Endothelial cell (in vitro differentiated cells): ENCODE data around the gene ABCA10. TPM values are rescaled to one million over a fixed set of nuclear protein-coding genes. Genes with fewer than 3 reads are reported as not detected.

Experiments
- DNase-seq: peaks from one replicate; pipeline ENCODE4 v3.0.0; 2021; ENCODE audit warnings: low spot score
- H3K27ac Mint-ChIP-seq: one replicate; pipeline ENCODE4 v1.8.0; 2021; ENCODE audit warnings: mixed read lengths, inconsistent platforms; ENCODE audit not compliant: unreplicated experiment
- H3K27me3 Mint-ChIP-seq: one replicate; pipeline ENCODE4 v1.8.0; 2021; ENCODE audit warnings: mild to moderate bottlenecking, moderate library complexity, mixed read lengths, inconsistent platforms; ENCODE audit not compliant: unreplicated experiment
- H3K36me3 Mint-ChIP-seq: one replicate; pipeline ENCODE4 v1.8.0; 2021; ENCODE audit warnings: mild to moderate bottlenecking, low read depth, mixed read lengths, inconsistent platforms; ENCODE audit not compliant: unreplicated experiment
- H3K4me1 Mint-ChIP-seq: one replicate; pipeline ENCODE4 v1.8.0; 2021; ENCODE audit warnings: mild to moderate bottlenecking, mixed read lengths, inconsistent platforms; ENCODE audit not compliant: unreplicated experiment
- H3K4me3 Mint-ChIP-seq: one replicate; pipeline ENCODE4 v1.8.0; 2021; ENCODE audit warnings: mild to moderate bottlenecking, mixed read lengths, inconsistent platforms; ENCODE audit not compliant: unreplicated experiment
- H3K9me3 Mint-ChIP-seq: one replicate; pipeline ENCODE4 v1.8.0; 2021; ENCODE audit warnings: mixed read lengths, inconsistent platforms; ENCODE audit not compliant: unreplicated experiment
- CTCF ChIP-seq: fragments of 200-600 bp; sonication (generic); IDR thresholded peaks from one replicate; pipeline ENCODE4 v1.5.0; 2021; ENCODE audit warnings: antibody characterized with exemption; ENCODE audit not compliant: unreplicated experiment
- total RNA-seq: library from RNA; stranded (reverse); fragmentation: NEBNext Ultra II Directional; extraction: Animal tissue kit (Norgen Biotek cat#: 25700); gene quantifications from one replicate; pipeline ENCODE4 v1.2.1, GENCODE V29; 2021; ENCODE audit not compliant: unreplicated experiment

Gene ABCA10
- total RNA-seq, 1 donor from 2014 or later: 0.90 TPM

DNA sequence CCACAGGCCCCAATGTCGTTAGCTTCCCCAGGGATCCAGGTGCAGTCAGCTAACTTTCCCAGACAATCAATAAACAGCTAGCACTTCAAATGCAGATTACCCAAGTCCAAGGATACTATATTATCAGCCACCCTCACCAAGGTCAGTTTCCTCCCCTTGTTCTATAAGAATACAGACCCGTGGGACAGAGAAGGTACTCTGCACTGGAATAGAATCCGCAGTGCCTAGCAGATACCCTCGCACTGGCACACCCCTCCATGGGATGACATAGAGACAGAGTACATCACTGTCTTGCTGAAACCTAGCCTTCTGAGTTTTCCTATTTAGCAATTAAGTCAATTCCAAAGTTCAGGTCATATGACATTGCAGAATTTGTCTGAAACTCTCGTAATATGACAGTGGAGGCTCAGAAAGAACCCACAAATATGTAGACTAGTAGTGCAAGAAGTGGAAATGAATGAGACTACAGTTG lies 40.0 kb upstream of the ABCA10 start:
- Mint-ChIP-seq H3K27me3 (no peaks in the 10 kb centered on the region), H3K9me3 (no peaks in the 10 kb centered on the region), H3K4me3 (no peak overlapping the region), H3K27ac (no peak overlapping the region), H3K4me1 (no peaks in the 10 kb centered on the region), H3K36me3 (no peaks in the 10 kb centered on the region)
- no peak for DNase-seq
- TF ChIP-seq CTCF: no peak

GRCh38 chr17:69267219-69267618 lies 38.6 kb upstream of the ABCA10 start:
- no peak overlapping the region for H3K4me3 Mint-ChIP-seq
- H3K9me3 Mint-ChIP-seq: no peaks in the 10 kb centered on the region
- no peaks in the 10 kb centered on the region for H3K27me3 Mint-ChIP-seq
- H3K27ac Mint-ChIP-seq: no peak overlapping the region
- no peaks in the 10 kb centered on the region for H3K36me3 Mint-ChIP-seq
- no peak for DNase-seq
- no peak for TF ChIP-seq CTCF
- H3K4me1 Mint-ChIP-seq: no peaks in the 10 kb centered on the region

DNA sequence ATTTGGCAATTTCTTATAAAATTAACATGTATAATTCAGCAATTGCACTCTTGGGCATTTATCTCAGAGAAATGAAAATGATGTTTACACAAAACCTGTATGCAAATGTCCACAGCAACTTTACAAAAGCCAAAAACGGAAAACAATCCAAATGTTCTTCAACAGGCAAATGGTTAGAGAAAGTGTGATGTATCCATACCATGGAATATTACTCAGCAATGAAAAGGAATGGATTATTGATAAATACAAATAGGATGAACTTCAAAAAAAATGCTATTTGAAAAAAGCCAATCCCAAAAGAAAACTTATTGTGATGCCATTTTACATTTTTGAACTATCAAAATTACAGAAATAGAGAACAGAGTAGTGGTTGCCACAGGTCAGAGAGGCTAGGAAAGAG lies 37.2 kb upstream of the ABCA10 start:
- TF ChIP-seq CTCF: no peak
- no peak for DNase-seq
- Mint-ChIP-seq H3K4me1 (no peaks in the 10 kb centered on the region), H3K4me3 (no peak overlapping the region), H3K9me3 (no peaks in the 10 kb centered on the region), H3K27ac (no peak overlapping the region), H3K36me3 (no peaks in the 10 kb centered on the region), H3K27me3 (no peaks in the 10 kb centered on the region)

DNA sequence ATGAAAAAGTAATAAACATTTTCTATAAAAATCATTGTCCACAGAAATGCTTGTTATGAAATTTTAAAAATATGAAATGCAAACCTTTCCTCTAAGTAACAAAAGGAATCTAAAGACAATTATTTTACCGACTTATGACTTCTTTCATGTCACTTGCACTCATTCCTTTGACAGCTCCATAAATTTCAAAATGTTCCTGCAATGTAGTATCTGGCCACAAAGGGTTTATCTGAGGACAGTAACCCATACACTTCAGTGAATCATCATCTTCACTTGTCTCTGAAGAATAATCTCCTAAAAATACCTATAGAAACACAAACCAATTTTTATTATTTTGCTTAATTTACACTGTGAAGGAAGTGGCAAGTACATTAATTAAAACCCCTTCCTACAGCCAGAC lies 25.6 kb upstream of the ABCA10 start:
- Mint-ChIP-seq H3K9me3 (no peaks in the 10 kb centered on the region), H3K27me3 (no peaks in the 10 kb centered on the region), H3K4me3 (no peak overlapping the region), H3K27ac (no peak overlapping the region), H3K4me1 (no peaks in the 10 kb centered on the region), H3K36me3 (no peaks in the 10 kb centered on the region)
- no peak for TF ChIP-seq CTCF
- DNase-seq: no peak

DNA sequence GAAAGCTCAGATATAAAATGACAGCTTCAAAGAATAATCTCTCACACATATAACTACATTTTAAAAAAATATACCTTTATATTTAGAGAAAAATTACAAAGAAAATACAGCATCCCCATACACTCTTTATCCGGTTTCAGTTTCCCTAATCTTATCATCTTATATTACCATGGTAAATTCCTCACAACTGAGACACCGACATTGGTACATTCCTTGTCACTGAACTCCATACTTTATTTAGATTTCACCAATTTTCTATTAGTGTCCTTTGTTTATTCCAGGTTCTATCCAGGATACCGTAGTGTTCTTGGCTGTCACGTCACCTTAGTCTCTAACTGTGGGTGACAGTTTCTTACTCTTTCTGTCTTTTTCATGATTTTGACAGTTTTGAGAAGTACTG lies 22.0 kb upstream of the ABCA10 start:
- no peak for DNase-seq
- Mint-ChIP-seq H3K4me1 (no peaks in the 10 kb centered on the region), H3K27me3 (no peaks in the 10 kb centered on the region), H3K36me3 (no peaks in the 10 kb centered on the region), H3K9me3 (no peaks in the 10 kb centered on the region), H3K27ac (no peak overlapping the region), H3K4me3 (no peak overlapping the region)
- no peak for TF ChIP-seq CTCF
